AG04450 (cell line): ENCODE data around the gene GLP1R. TPM values are rescaled to one million over a fixed set of nuclear protein-coding genes. Genes with fewer than 3 reads are reported as not detected.

Experiments used
- CTCF ChIA-PET: fragments of 300-600, 350-600 bp; formaldehyde crosslinking; extraction: SDS; loops from one replicate; lab custom pipeline; 2022; ENCODE audit warnings: antibody characterized with exemption, inconsistent platforms; lab: Charles Lee
- POLR2A ChIA-PET: fragments of 350-600 bp; formaldehyde crosslinking; extraction: SDS; loops from one replicate; lab custom pipeline; 2021; ENCODE audit warnings: antibody characterized with exemption, inconsistent platforms; lab: Yijun Ruan, JAX
- DNase-seq: peaks from one replicate; pipeline ENCODE4 v3.0.0-alpha.2; 2011; ENCODE audit warnings: low read depth, low spot score
- H3K27ac ChIP-seq: one replicate; pipeline ENCODE4 v1.5.1; 2012; ENCODE audit warnings: low read depth, low read length, control low read depth
- H3K27me3 ChIP-seq: one replicate; pipeline ENCODE4 v1.6.0; 2012; ENCODE audit warnings: low read length; ENCODE audit not compliant: control insufficient read depth, insufficient read depth
- H3K4me3 ChIP-seq: 2 replicates; pipeline ENCODE4 v1.5.1; 2011; ENCODE audit warnings: mild to moderate bottlenecking, low read depth, low read length, control low read depth
- H3K9me3 ChIP-seq: 2 replicates; pipeline ENCODE4 v1.5.1; 2012; ENCODE audit warnings: low read length; ENCODE audit not compliant: control insufficient read depth, insufficient read depth
- polyA plus RNA-seq: library from polyadenylated mRNA; depleted of rRNA; stranded (reverse); fragments of >200 nt; gene quantifications from 2 replicates; pipeline ENCODE4 v1.2.3, GENCODE V29; 2011
- TF ChIP-seq, protein P1 (sequence below): IDR thresholded peaks from 2 replicates; pipeline ENCODE4 v1.5.1; 2011; ENCODE audit warnings: low read depth, low read length, control low read depth, inconsistent platforms

GLP1R gene
- polyA plus RNA-seq, 1 experiment: not detected

- DNase-seq: no peak
- Histone ChIP-seq H3K27me3 (no peaks in the 10 kb centered on the region), H3K9me3 (no peaks in the 10 kb centered on the region), H3K27ac (no peak overlapping the region), H3K4me3 (no peak overlapping the region)
- TF ChIP-seq, protein P1, sequence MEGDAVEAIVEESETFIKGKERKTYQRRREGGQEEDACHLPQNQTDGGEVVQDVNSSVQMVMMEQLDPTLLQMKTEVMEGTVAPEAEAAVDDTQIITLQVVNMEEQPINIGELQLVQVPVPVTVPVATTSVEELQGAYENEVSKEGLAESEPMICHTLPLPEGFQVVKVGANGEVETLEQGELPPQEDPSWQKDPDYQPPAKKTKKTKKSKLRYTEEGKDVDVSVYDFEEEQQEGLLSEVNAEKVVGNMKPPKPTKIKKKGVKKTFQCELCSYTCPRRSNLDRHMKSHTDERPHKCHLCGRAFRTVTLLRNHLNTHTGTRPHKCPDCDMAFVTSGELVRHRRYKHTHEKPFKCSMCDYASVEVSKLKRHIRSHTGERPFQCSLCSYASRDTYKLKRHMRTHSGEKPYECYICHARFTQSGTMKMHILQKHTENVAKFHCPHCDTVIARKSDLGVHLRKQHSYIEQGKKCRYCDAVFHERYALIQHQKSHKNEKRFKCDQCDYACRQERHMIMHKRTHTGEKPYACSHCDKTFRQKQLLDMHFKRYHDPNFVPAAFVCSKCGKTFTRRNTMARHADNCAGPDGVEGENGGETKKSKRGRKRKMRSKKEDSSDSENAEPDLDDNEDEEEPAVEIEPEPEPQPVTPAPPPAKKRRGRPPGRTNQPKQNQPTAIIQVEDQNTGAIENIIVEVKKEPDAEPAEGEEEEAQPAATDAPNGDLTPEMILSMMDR: no peak
- CTCF ChIA-PET: no interaction called here
- POLR2A ChIA-PET: no interaction called here
Measured at GRCh38 chr6:39084506-39084905, 35.9 kb downstream of the GLP1R start.

DNA sequence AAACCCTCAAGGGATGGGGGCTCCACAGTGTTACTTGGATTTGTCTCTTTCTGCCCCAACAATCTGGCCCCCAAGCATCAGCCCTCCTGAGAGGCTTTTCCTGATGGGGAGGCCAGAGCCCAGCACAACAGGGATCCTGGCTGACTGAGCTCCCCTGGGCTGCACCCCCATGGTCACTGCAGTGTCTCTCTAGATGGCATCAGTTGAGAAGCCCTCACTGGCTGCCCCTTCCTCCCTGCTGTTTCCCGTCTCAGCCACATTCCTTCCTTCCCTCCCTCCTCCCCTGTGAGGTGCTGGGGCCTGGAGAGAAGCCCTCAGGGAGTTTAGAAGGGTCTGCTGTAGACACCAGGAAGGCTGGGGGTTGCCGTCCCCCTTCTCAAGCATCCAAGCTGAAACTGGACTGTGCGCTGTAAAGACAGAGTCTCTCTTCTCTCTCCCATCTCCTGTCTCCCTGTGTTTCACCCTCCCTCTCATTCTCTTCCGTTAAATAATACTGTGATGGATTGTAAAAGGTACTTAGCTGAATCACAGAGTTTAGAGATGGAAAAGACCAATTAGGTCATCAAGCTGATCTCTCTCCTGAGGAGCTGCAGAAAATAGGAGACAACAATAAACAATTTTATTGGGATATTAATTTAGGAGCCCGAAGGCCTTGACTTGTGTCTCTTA lies 36.7 kb downstream of the GLP1R start:
- CTCF ChIA-PET: interaction anchor here (3.9 kb wide), 1 partner anchor 17 kb away, joined by 30 read pairs; no protein-coding TSS in a partner anchor
- POLR2A ChIA-PET: no interaction called here
- Histone ChIP-seq H3K4me3 (no peak overlapping the region), H3K9me3 (no peaks in the 10 kb centered on the region), H3K27me3 (no peaks in the 10 kb centered on the region), H3K27ac (no peak overlapping the region)
- TF ChIP-seq, protein P1: no peak
- no peak for DNase-seq

GRCh38 chr6:39086294-39086693 lies 37.7 kb downstream of the GLP1R start:
- POLR2A ChIA-PET: no interaction called here
- TF ChIP-seq, protein P1: no peak
- Histone ChIP-seq H3K27me3 (no peaks in the 10 kb centered on the region), H3K4me3 (no peak overlapping the region), H3K27ac (no peak overlapping the region), H3K9me3 (no peaks in the 10 kb centered on the region)
- DNase-seq: no peak
- CTCF ChIA-PET: interaction anchor here (3.9 kb wide), 1 partner anchor 16 kb away, joined by 30 read pairs; no protein-coding TSS in a partner anchor

- Histone ChIP-seq H3K4me3 (no peak overlapping the region), H3K27me3 (no peaks in the 10 kb centered on the region), H3K9me3 (no peaks in the 10 kb centered on the region), H3K27ac (no peak overlapping the region)
- CTCF ChIA-PET: interaction anchor here (3.9 kb wide), 1 partner anchor 16 kb away, joined by 30 read pairs; no protein-coding TSS in a partner anchor
- DNase-seq: no peak
- TF ChIP-seq, protein P1: no peak
- POLR2A ChIA-PET: no interaction called here
Measured at GRCh38 chr6:39086711-39087110, 38.1 kb downstream of the GLP1R start.

DNA sequence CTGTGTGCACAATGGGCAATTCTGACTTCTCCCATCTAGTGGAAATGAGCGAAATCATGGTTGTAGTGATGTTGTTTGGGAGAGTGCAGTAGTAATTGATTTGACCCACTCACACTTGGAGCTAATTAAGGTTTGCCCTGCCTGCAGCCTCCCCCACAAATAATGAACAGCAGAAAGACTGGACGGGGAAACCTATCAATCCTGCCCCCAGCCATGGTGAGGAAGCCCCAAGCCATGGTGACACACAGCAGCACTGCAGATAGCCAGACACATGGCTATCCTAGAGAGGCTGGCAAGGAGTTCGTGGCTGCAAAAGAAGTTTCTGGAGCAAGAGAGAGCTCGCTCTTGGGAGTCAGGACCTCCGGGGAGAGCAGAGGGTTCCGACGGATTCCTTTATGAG lies 38.6 kb downstream of the GLP1R start:
- DNase-seq: no peak
- ChIA-PET CTCF (interaction anchor here (1.4 to 3.9 kb wide), 3 partner anchors 15 to 223 kb away, joined by 7 to 30 read pairs (median 21); no protein-coding TSS in a partner anchor), POLR2A (no interaction called here)
- Histone ChIP-seq H3K4me3 (no peak overlapping the region), H3K27ac (no peak overlapping the region), H3K27me3 (no peaks in the 10 kb centered on the region), H3K9me3 (no peaks in the 10 kb centered on the region)
- TF ChIP-seq, protein P1: no peak
